Esophagus muscularis mucosa (tissue), 4 donors: ENCODE measurements around the gene CIRBP. TPM values are rescaled to one million over a fixed set of nuclear protein-coding genes. Genes with fewer than 3 reads are reported as not detected.

ENCODE experiments used
- DNase-seq: peaks from one replicate; pipeline ENCODE4 v3.0.0-alpha.2; 2017; ENCODE audit errors: extremely low spot score
- H3K27ac ChIP-seq, 4 donors: fragments of 200-600 bp; sonication (generic); replicated peaks in 1 of 4; 1 replicate in 3 of 4; 2 replicates in 1 of 4; pipeline ENCODE4 v1.5.1; 2016 to 2019; ENCODE audit warnings: mild to moderate bottlenecking in 1 of 4
- H3K27me3 ChIP-seq, 4 donors: fragments of 200-600 bp; sonication (generic); one replicate each; pipeline versions ENCODE4 v1.5.1 to v1.6.0; 2016 to 2019
- H3K36me3 ChIP-seq, 4 donors: fragments of 200-600 bp; sonication (generic); one replicate each; pipeline ENCODE4 v1.5.1; 2016 to 2019
- H3K4me1 ChIP-seq, 4 donors: fragments of 200-600 bp; sonication (generic); one replicate each; pipeline ENCODE4 v1.5.1; 2016 to 2019
- H3K4me3 ChIP-seq, 4 donors: fragments of 200-600 bp; sonication (generic); 1 replicate in 2 of 4; 2 replicates in 2 of 4; pipeline ENCODE4 v1.5.1; 2016 to 2019; ENCODE audit warnings: mild to moderate bottlenecking in 4 of 4, moderate library complexity in 1 of 4
- H3K9me3 ChIP-seq, 4 donors: fragments of 200-600 bp; sonication (generic); 1 replicate in 3 of 4; 2 replicates in 1 of 4; pipeline ENCODE4 v1.5.1; 2016 to 2019
- CTCF ChIP-seq, 3 experiments: fragments of 200-600 bp in 2 of 3; fragments of 450-650 bp in 1 of 3; sonication (generic) in 2 of 3; IDR thresholded peaks; one replicate each; pipeline ENCODE4 v1.5.1; 2017 to 2019; ENCODE audit warnings: antibody characterized with exemption in 3 of 3, mild to moderate bottlenecking in 2 of 3, moderate library complexity in 1 of 3
- EP300 ChIP-seq: sonication (generic); formaldehyde crosslinking; IDR thresholded peaks from one replicate; pipeline ENCODE4 v1.6.1; 2017; ENCODE audit warnings: antibody characterized with exemption
- POLR2A ChIP-seq: fragments of 450-650 bp; IDR thresholded peaks from one replicate; pipeline ENCODE4 v1.6.1; 2017; ENCODE audit warnings: antibody characterized with exemption, moderate library complexity, mild to moderate bottlenecking, low read depth
- POLR2AphosphoS5 ChIP-seq, 2 donors: sonication (generic); formaldehyde crosslinking; IDR thresholded peaks; one replicate each; pipeline ENCODE4 v1.6.1; 2017; ENCODE audit warnings: antibody characterized with exemption in 2 of 2
- WGBS: methylation state at CpG from one replicate; pipeline ENCODE4 v1.1.5; 2018; 5-methylcytosine and 5-hydroxymethylcytosine counted together
- intact Hi-C: fragments of 100-400 bp; cut with DNase I; formaldehyde crosslinking; loops from one replicate; pipeline ENCODE4 v1.15.1; 2023
- total RNA-seq, 4 donors: library from RNA; depleted of rRNA; stranded (reverse); fragments of >200 nt; gene quantifications; one replicate each; pipeline versions ENCODE4 v1.1.0 to v1.2.1, GENCODE V29; 2016

The CIRBP gene
- total RNA-seq, 4 donors from 2014 or later, result 236 to 601 (median 429) TPM

DNA sequence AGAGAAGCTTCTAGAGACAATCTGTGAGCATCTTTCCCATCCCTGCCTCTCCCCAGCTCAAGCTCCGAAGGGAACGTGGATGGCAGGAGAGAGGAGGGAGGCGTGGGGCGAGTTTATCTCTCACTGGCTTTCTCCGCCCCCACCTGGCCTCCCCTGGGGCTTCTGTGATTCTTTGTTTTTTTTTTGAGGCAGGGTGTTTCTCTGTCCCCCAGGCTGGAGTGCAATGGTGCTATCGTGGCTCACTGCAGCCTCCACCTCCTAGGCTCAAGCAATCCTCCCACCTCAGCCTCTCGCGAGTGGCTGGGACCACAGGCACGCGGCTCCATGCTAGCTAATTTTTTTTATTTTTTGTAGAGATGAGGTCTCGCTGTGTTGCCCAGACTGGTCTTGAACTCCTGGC lies 39.6 kb downstream of the CIRBP start:
- 67% methylated on average over 11 of the region's 11 CpGs for WGBS
- H3K27ac ChIP-seq, result no peak overlapping the region
- DNase-seq, result no peak
- no peaks in the 10 kb centered on the region for H3K9me3 ChIP-seq
- no peaks in the 10 kb centered on the region for H3K4me1 ChIP-seq
- H3K4me3 ChIP-seq, result no peak overlapping the region
- H3K27me3 ChIP-seq, result peaks cover 0 to 48% (median 6%) of the 10 kb centered on the region in 4 donors
- intact Hi-C loops, result no loop called here
- TF ChIP-seq POLR2A (no peak), POLR2AphosphoS5 (IDR thresholded peaks at IDR 0.05) (no peak), EP300 (no peak)
- H3K36me3 ChIP-seq, result no peaks in the 10 kb centered on the region

DNA sequence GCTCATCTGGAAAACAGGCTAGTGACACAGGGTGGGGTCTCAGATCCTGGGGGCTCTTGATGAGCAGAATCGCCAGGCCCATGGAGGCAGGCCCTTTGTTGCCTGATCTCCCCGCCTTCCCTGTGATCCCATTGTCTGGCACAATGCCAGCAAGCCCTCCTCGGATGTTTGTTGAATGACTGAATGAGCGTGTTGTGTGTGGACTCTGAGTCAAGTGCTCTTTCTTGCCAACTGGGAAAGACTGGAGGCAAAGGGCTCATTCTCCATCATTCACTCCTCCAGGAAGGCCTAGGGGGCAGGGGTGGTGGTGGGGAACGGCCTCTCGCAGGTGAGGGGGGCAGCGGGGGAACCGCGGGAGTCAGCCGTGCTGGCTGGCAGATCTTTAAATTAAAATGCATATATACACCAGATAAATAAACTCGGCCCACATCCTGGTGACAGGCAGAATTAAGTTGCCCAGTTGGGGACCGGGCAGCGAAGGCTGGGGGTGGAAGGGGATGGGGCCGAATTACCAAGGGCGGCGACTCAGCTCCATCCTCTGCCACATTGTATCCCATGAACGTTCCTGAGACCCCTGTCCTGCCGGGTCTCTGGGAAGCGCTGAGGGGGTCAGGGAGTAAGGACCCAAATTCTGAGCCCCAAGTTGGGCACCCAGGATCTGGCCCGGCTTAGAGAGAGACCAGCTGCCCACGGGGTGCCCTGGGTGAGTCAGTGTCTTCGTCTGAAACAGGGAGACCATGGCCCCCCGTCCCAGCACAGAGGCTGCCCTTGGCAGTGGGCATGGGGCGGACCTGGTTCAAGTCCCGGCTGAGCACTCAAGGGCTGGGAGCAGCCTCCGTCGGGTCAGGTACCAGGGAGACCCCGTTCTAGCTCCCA lies 41.1 kb downstream of the CIRBP start:
- no peak for DNase-seq
- H3K4me3 ChIP-seq, result no peak overlapping the region
- H3K27ac ChIP-seq, result no peak overlapping the region
- H3K4me1 ChIP-seq, result peaks cover under 1% of the 10 kb centered on the region in 4 donors
- TF ChIP-seq POLR2AphosphoS5 (IDR thresholded peaks at IDR 0.05), result no peak
- TF ChIP-seq POLR2A, result no peak
- no peak for TF ChIP-seq EP300
- no peak for TF ChIP-seq CTCF (IDR thresholded peaks at IDR 0.05)
- H3K9me3 ChIP-seq, result no peaks in the 10 kb centered on the region
- 63% methylated on average over 21 of the region's 28 CpGs for WGBS
- no peaks in the 10 kb centered on the region for H3K36me3 ChIP-seq
- intact Hi-C loops, result no loop called here
- peaks cover 0 to 63% (median 8%) of the 10 kb centered on the region in 4 donors for H3K27me3 ChIP-seq

- no peak for DNase-seq
- Histone ChIP-seq H3K27me3 (peaks cover 0 to 69% (median 10%) of the 10 kb centered on the region in 4 donors), H3K27ac (no peak overlapping the region), H3K4me3 (no peak overlapping the region), H3K9me3 (no peaks in the 10 kb centered on the region), H3K36me3 (no peaks in the 10 kb centered on the region), H3K4me1 (peaks cover 7% of the 10 kb centered on the region in 4 donors)
- whole genome bisulfite sequencing, result 100% methylated on average over 10 of the region's 18 CpGs
- intact Hi-C loops, result no loop called here
- TF ChIP-seq POLR2A (no peak), POLR2AphosphoS5 (IDR thresholded peaks at IDR 0.05) (no peak), CTCF (IDR thresholded peaks at IDR 0.05) (no peak), EP300 (no peak)
Observed at GRCh38 chr19:1310853-1311180, 41.7 kb downstream of the CIRBP start.

GRCh38 chr19:1311543-1312091 lies 42.5 kb downstream of the CIRBP start:
- no peak for DNase-seq
- H3K36me3 ChIP-seq, result no peaks in the 10 kb centered on the region
- H3K9me3 ChIP-seq, result no peaks in the 10 kb centered on the region
- no peak overlapping the region for H3K4me3 ChIP-seq
- no peak overlapping the region for H3K27ac ChIP-seq
- TF ChIP-seq EP300 (no peak), CTCF (IDR thresholded peaks at IDR 0.05) (no peak), POLR2A (no peak), POLR2AphosphoS5 (IDR thresholded peaks at IDR 0.05) (no peak)
- H3K27me3 ChIP-seq, result peaks cover 0 to 77% (median 11%) of the 10 kb centered on the region in 4 donors
- WGBS, result 73% methylated on average over 18 of the region's 21 CpGs
- intact Hi-C loops, result no loop called here
- peaks cover 9 to 10% (median 10%) of the 10 kb centered on the region in 4 donors for H3K4me1 ChIP-seq
